ENCODE data around the gene TBC1D16. TPM values are rescaled to one million over a fixed set of nuclear protein-coding genes. Genes with fewer than 3 reads are reported as not detected.

Gene TBC1D16
- total RNA-seq, 4 donors from 2014 or later: 9.1 to 28.0 (median 22.3) TPM

DNA sequence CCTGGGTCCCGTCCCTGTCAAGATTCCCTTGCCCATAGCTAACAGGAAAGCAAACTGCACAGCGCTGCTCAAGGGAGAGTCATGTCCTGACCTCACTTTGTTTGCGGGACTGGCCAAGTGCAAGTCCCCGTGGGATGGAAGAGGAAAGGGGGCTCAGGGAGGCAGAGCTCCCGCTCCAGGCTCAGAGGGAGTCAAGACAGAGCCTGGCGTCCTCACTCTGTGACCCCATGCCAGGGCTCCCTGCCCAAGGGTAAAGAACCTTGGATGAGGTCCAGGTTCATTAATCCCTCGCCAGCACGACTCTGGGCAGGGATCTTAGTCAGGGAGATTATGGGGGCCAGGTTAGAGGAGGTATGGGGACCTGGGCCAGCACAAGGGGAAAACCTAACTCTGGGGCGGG lies 145.0 kb downstream of the TBC1D16 start:
- no peak overlapping the region for H3K4me3 ChIP-seq (ENCODE audit: low read depth, poor library complexity, severe bottlenecking)
- no peak for TF ChIP-seq POLR2A (IDR thresholded peaks at IDR 0.05)
- TF ChIP-seq, protein P1, sequence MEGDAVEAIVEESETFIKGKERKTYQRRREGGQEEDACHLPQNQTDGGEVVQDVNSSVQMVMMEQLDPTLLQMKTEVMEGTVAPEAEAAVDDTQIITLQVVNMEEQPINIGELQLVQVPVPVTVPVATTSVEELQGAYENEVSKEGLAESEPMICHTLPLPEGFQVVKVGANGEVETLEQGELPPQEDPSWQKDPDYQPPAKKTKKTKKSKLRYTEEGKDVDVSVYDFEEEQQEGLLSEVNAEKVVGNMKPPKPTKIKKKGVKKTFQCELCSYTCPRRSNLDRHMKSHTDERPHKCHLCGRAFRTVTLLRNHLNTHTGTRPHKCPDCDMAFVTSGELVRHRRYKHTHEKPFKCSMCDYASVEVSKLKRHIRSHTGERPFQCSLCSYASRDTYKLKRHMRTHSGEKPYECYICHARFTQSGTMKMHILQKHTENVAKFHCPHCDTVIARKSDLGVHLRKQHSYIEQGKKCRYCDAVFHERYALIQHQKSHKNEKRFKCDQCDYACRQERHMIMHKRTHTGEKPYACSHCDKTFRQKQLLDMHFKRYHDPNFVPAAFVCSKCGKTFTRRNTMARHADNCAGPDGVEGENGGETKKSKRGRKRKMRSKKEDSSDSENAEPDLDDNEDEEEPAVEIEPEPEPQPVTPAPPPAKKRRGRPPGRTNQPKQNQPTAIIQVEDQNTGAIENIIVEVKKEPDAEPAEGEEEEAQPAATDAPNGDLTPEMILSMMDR (IDR thresholded peaks at IDR 0.05): no peak
- intact Hi-C loops (cut with DNase I; ENCODE audit: low total_unique reads): no loop called here
- WGBS, 2 donors: 24 to 35% methylated on average over 9 of the region's 9 CpGs
- no peak for DNase-seq (ENCODE audit: low spot score in 2 of 2)

DNA sequence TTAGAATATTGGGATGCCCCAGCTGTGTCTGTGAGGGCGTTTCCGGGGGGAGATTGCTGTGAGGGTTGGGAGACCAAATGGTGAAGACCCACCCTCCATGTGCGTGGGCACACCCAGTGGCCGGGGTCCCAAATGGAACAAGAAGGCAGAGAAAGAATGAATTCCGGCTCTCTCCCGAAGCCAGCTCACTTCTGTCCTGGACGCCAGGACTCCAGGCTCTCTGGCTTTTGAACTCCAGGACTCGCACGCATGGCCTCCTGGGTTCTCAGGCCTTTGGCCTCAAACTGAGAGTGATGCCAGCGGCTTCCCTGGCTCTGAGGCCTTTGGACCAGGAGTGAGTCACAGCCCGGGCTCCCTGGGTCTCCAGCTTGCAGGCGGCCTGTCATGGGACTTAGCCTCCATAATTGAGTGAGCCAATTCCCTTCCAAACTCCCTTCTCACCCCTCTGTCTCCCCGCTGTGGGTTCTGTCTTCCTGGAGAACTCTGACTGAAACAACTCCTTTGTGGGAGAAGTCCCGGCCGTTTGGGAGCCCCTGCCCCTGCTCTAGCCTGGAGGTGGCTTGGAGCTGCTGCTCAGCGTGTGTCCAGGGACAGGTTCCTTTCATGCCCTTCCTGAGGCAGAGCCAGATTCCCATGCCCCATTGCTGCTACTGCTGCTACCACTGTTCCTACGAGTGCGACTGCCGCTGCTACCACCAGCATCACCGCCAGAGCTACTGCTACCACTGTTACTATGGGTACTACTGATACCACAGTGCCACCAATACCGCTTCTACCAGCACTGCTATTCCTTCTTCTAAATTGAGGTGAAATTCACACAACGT lies 146.6 kb downstream of the TBC1D16 start:
- TF ChIP-seq POLR2A (IDR thresholded peaks at IDR 0.05): no peak
- TF ChIP-seq, protein P1 (IDR thresholded peaks at IDR 0.05): no peak
- DNase-seq (ENCODE audit: low spot score in 2 of 2): no peak
- no peak overlapping the region for H3K4me3 ChIP-seq (ENCODE audit: low read depth, poor library complexity, severe bottlenecking)
- intact Hi-C loops (cut with DNase I; ENCODE audit: low total_unique reads): no loop called here
- WGBS, 2 donors: 77 to 88% methylated on average over 22 of the region's 22 CpGs

DNA sequence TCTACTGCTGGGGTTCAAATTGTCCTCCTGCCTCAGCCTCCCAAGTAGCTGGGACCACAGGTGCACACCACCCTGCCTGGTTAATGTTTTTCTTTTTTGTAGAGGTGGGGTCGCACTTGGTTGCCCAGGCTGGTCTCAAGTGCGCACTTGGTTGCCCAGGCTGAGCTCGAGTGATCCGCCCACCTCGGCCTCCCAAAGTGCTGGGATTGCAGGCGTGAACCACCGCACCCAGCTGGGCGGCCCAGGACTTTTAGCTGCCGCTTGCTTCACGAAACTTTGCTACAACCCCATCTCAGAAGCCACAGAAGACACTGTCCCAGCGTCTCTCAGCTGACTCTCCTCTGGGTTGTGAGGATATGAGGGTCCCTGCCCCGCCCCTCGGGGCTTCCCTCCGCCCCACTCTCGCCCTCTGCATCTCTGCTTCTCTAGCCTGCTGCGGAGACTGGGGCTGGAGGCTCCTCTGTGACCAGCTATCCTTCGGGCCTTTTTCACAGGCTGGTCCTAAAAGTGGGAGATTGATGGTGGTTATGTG lies 147.6 kb downstream of the TBC1D16 start:
- TF ChIP-seq, protein P1 (IDR thresholded peaks at IDR 0.05): no peak
- no peak for TF ChIP-seq POLR2A (IDR thresholded peaks at IDR 0.05)
- DNase-seq (ENCODE audit: low spot score in 2 of 2): no peak
- H3K4me3 ChIP-seq (ENCODE audit: low read depth, poor library complexity, severe bottlenecking): no peak overlapping the region
- 85 to 96% methylated on average over 17 of the region's 17 CpGs for WGBS, 2 donors
- intact Hi-C loops (cut with DNase I; ENCODE audit: low total_unique reads): no loop called here

DNA sequence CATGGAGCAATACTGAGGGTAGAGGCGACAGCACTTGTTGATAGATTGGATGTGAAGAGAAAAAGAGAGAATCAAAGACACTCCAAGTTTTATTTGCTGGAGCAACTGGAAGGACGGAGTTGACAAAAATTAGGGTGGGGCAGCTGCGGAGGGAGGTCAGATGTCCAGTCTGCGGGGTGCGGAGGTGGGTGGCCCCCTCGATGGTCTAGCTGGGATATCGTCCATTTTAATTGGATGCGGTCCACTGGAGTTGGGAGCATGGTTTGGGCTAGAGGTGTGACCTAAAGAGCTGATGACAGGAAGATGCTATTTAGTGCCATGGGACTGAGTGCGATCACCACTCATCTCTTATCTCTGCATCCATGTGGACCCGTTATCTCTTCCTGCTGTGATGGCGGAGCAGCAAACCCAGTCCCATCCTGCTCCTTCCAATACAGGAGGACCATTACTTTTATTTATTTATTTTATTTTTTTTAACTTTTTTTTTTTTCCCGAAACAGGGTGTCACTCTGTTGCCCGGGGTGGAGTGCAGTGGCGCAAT lies 148.2 kb downstream of the TBC1D16 start:
- TF ChIP-seq, protein P1 (IDR thresholded peaks at IDR 0.05): no peak
- TF ChIP-seq POLR2A (IDR thresholded peaks at IDR 0.05): no peak
- WGBS, 2 donors: 86 to 88% methylated on average over 14 of the region's 14 CpGs
- intact Hi-C loops (cut with DNase I; ENCODE audit: low total_unique reads): no loop called here
- no peak for DNase-seq (ENCODE audit: low spot score in 2 of 2)
- no peak overlapping the region for H3K4me3 ChIP-seq (ENCODE audit: low read depth, poor library complexity, severe bottlenecking)

DNA sequence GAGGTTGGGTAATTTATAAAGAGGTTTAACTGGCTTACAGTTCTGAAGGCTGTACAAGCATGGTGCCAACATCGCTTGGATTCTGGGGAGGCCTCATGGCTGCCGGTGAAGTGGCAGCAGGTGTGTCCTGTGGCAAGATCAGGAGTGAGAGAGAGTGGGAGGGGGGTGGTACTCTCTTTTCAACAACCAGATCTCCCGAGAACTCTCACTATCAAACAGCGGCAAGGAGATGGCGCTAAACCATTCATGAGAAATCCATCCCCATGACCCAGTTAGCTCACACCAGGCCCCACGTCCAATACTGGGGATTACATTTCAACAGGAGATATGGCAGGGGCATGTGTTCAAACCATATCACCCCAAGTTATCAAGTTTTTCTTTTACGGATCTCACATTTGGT lies 152.5 kb downstream of the TBC1D16 start:
- intact Hi-C loops (cut with DNase I; ENCODE audit: low total_unique reads): no loop called here
- 77 to 78% methylated on average over 7 of the region's 7 CpGs for WGBS, 2 donors
- DNase-seq (ENCODE audit: low spot score in 2 of 2): no peak
- TF ChIP-seq, protein P1 (IDR thresholded peaks at IDR 0.05): no peak
- TF ChIP-seq POLR2A (IDR thresholded peaks at IDR 0.05): no peak
- H3K4me3 ChIP-seq (ENCODE audit: low read depth, poor library complexity, severe bottlenecking): no peak overlapping the region

Other genes with a start within 250 kb of the TBC1D16 start
- 1 to 10 TPM; 1.9 to 4.7 (median 4.2) TPM for gene CBX8, start 238.8 kb downstream of the TBC1D16 start, total RNA-seq
- gene CBX4, start 196.4 kb downstream of the TBC1D16 start, total RNA-seq: 10 to 100 TPM; 30.2 to 35.6 (median 32.2) TPM
- gene CCDC40, start 770 bp upstream of the TBC1D16 start, total RNA-seq: 1 to 10 TPM; 1.2 to 5.8 (median 2.1) TPM
- gene GAA, start 65.7 kb upstream of the TBC1D16 start, total RNA-seq: 10 to 100 TPM; 48.1 to 71.7 (median 67.8) TPM
- 10 to 100 TPM; 70.3 to 87.2 (median 75.3) TPM for gene EIF4A3, start 111.3 kb upstream of the TBC1D16 start, total RNA-seq
- 10 to 100 TPM; 52.3 to 73.2 (median 57.5) TPM for gene CARD14, start 134.2 kb upstream of the TBC1D16 start, total RNA-seq
- 10 to 100 TPM; 19.4 to 47.3 (median 37.0) TPM for gene SGSH, start 184.5 kb upstream of the TBC1D16 start, total RNA-seq
- 10 to 100 TPM; 20.1 to 28.1 (median 22.3) TPM for gene SLC26A11, start 184.6 kb upstream of the TBC1D16 start, total RNA-seq
- 100 to 1,000 TPM in 1 of 4 donors, 10 to 100 TPM in 3; 48.4 to 103 (median 59.8) TPM for gene RNF213, start 225.0 kb upstream of the TBC1D16 start, total RNA-seq

Data from lower leg skin (tissue), 4 donors.